NT2/D1 (cell line): ENCODE measurements around the gene HDDC3.

ENCODE experiments used
- SUZ12 ChIP-seq: IDR thresholded peaks from 2 replicates; pipeline ENCODE4 v1.6.1; 2011; ENCODE audit not compliant: insufficient read length, insufficient read depth; ENCODE audit errors: extremely low read depth
- ZNF274 ChIP-seq: IDR thresholded peaks from 2 replicates; pipeline ENCODE4 v1.6.1; 2011; ENCODE audit warnings: mild to moderate bottlenecking, low read depth, low read length

GRCh38 chr15:90931575-90931827 lies 848 bp downstream of the HDDC3 start:
- no peak for TF ChIP-seq SUZ12
- TF ChIP-seq ZNF274: no peak
